D341Med (cell line): ENCODE measurements around the gene NR1H2.
A peak's percentile ranks its signal among the peaks of the same experiment; 100 is the strongest.

ENCODE experiments used
- DNase-seq: peaks from one replicate; pipeline ENCODE4 v3.0.0; 2012; ENCODE audit warnings: low spot score

NR1H2 gene

GRCh38 chr19:50401605-50402450 is 25.6 kb downstream of the NR1H2 start:
- DNase-seq = peak; percentile 30

GRCh38 chr19:50402544-50403301 is 26.5 kb downstream of the NR1H2 start:
- DNase-seq = peak; percentile 30

GRCh38 chr19:50406156-50406820 is 30.0 kb downstream of the NR1H2 start:
- no peak for DNase-seq

- no peak for DNase-seq
These were observed 30.6 kb downstream of the NR1H2 start for GRCh38 chr19:50406829-50407228.

- no peak for DNase-seq
These were observed 33.1 kb downstream of the NR1H2 start for GRCh38 chr19:50409347-50409746.

- no peak for DNase-seq
These were observed 33.9 kb downstream of the NR1H2 start for GRCh38 chr19:50410109-50410508.

GRCh38 chr19:50412419-50412818 is 36.2 kb downstream of the NR1H2 start:
- DNase-seq = no peak

GRCh38 chr19:50413096-50413495 is 36.8 kb downstream of the NR1H2 start:
- no peak for DNase-seq

- DNase-seq = no peak
These were observed 37.3 kb downstream of the NR1H2 start for GRCh38 chr19:50413531-50413930.

- DNase-seq = peak; percentile 84
These were observed 38.8 kb downstream of the NR1H2 start for GRCh38 chr19:50414864-50415660.

- no peak for DNase-seq
These were observed 39.4 kb downstream of the NR1H2 start for GRCh38 chr19:50415661-50416033.

GRCh38 chr19:50416034-50416977 is 40.0 kb downstream of the NR1H2 start:
- DNase-seq = no peak

GRCh38 chr19:50417111-50418081 is 41.1 kb downstream of the NR1H2 start:
- DNase-seq = no peak

- no peak for DNase-seq
These were observed 42.1 kb downstream of the NR1H2 start, which contains the start of gene SPIB for GRCh38 chr19:50418176-50419021. Gene SPIB (plus strand): TSS chr19:50418938. CDS start chr19:50418963, 25 bp downstream.

GRCh38 chr19:50419022-50419579 is 42.8 kb downstream of the NR1H2 start:
- no peak for DNase-seq

- no peak for DNase-seq
These were observed 43.4 kb downstream of the NR1H2 start for GRCh38 chr19:50419580-50420035.

GRCh38 chr19:50420127-50420526 is 43.9 kb downstream of the NR1H2 start:
- no peak for DNase-seq

GRCh38 chr19:50420808-50421207 is 44.6 kb downstream of the NR1H2 start:
- no peak for DNase-seq
